ENCODE results near the gene DCAF8.

Gene DCAF8

DNA sequence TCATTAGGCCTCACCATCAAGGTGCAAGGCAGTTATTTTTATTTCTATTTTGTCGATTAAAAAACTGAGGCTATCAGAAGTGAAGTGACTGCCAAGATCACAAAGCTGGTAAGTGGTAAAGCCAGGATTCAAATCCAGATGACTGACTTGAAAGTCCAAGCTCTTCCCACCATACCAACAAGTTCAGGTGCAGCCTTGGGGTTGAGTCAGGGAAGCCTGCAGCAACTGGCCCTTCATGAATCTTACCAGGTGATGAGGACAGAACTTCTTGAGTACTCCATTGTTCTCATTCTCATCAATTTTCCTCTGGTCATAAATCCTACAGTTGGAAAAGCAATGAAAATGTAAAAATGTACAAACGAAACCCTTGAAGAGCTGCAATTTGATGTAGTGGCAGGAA, 37.0 kb downstream of the DCAF8 start:
- Histone ChIP-seq H3K9ac (ENCODE audit: low read depth, low read length) (no peak overlapping the region), H3K4me1 (ENCODE audit: insufficient read depth, low read length) (peaks cover 7% of the 10 kb centered on the region; the same call in 1 of the 2 replicates), H3K9me3 (ENCODE audit: control insufficient read depth, insufficient read depth, low read length) (no peaks in the 10 kb centered on the region), H3K36me3 (ENCODE audit: insufficient read depth, low read length) (peaks cover 42% of the 10 kb centered on the region)

DNA sequence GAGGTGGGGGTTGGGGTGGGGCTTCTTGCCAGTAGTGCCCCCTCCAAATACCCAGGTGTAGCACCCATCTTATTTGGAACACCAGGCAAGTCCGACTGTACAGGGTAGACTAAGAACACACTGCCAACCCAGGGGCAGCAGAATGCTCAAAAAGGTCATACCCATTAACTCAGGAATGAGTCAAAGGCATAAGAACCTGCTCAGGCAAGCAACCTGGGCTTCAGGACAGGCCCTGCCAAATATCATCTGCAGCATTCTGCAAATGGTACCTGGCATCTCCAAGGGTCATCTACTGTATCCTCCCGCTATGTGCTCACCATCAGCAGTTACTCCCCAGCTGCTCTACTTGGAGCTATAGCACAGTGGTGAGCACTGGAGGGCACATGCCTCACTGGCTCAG, 37.7 kb downstream of the DCAF8 start:
- H3K9ac ChIP-seq (ENCODE audit: low read depth, low read length) = no peak overlapping the region
- H3K9me3 ChIP-seq (ENCODE audit: control insufficient read depth, insufficient read depth, low read length) = no peaks in the 10 kb centered on the region
- peaks cover 9% of the 10 kb centered on the region; the same call in 1 of the 2 replicates for H3K4me1 ChIP-seq (ENCODE audit: insufficient read depth, low read length)
- H3K36me3 ChIP-seq (ENCODE audit: insufficient read depth, low read length) = peaks cover 36% of the 10 kb centered on the region

DNA sequence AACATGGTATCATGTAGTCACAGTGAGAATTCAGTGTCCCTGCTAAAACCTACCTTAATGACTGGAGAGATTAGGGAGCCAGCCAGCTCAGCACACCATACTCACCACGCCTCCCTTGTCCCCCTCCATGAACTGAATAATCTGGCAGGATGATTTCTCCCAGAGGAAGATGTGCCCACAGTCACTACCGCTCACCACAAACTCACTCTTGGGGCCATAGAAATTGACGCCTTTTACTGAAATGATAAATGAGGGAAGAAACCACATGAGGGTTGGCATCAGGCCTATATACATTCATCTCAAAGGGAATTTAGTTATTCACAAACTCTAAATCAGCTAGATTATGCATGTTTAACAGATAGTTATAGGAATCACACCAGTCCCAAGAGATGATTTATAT, 39.8 kb downstream of the DCAF8 start:
- no peak overlapping the region for H3K9ac ChIP-seq (ENCODE audit: low read depth, low read length)
- H3K36me3 ChIP-seq (ENCODE audit: insufficient read depth, low read length) = peaks cover 44% of the 10 kb centered on the region
- no peaks in the 10 kb centered on the region for H3K9me3 ChIP-seq (ENCODE audit: control insufficient read depth, insufficient read depth, low read length)
- peaks cover 12% of the 10 kb centered on the region for H3K4me1 ChIP-seq (ENCODE audit: insufficient read depth, low read length)

DNA sequence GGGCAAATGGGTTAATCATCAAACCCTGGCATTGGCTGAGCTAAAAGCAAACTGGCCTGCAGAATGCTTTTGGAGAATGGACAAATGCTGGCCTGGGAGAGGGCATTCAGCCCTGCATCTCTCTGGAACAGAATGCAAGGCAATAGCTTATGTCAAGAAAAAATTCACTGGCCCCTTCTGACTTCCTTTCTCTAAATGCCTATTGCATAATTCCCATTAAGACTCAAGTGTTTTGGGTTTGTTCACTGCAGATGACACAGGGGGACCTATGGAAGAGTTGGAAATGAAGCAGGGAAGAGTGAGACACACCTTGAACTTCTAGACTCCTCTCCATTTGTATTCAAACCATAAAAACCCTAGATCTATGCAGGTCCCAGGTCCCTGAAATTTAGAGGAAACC, 41.3 kb downstream of the DCAF8 start:
- Histone ChIP-seq H3K9ac (ENCODE audit: low read depth, low read length) (no peak overlapping the region), H3K36me3 (ENCODE audit: insufficient read depth, low read length) (peaks cover 37% of the 10 kb centered on the region), H3K9me3 (ENCODE audit: control insufficient read depth, insufficient read depth, low read length) (no peaks in the 10 kb centered on the region), H3K4me1 (ENCODE audit: insufficient read depth, low read length) (peaks cover 12% of the 10 kb centered on the region)

DNA sequence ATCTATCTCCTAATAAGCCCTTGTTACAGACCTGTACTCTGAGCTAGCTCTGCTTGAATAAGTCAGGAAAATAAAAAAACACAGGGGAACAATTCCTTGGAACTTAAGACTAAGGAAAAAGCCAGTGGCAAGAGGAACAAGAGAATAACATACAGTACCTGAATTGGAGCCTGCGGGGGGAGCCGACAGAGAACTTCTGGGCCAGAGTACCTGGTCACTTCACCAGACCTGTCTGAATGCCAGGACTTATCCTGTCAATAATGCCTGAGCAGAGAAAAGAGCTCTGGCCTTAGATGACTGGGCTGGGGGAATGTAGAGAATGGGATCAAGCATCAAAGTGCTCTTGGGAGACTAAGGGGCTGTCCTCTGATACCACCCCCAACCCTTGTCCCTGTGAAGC, 42.0 kb downstream of the DCAF8 start:
- H3K36me3 ChIP-seq (ENCODE audit: insufficient read depth, low read length) = peaks cover 37% of the 10 kb centered on the region
- no peak overlapping the region for H3K9ac ChIP-seq (ENCODE audit: low read depth, low read length)
- peaks cover 12% of the 10 kb centered on the region for H3K4me1 ChIP-seq (ENCODE audit: insufficient read depth, low read length)
- no peaks in the 10 kb centered on the region for H3K9me3 ChIP-seq (ENCODE audit: control insufficient read depth, insufficient read depth, low read length)

DNA sequence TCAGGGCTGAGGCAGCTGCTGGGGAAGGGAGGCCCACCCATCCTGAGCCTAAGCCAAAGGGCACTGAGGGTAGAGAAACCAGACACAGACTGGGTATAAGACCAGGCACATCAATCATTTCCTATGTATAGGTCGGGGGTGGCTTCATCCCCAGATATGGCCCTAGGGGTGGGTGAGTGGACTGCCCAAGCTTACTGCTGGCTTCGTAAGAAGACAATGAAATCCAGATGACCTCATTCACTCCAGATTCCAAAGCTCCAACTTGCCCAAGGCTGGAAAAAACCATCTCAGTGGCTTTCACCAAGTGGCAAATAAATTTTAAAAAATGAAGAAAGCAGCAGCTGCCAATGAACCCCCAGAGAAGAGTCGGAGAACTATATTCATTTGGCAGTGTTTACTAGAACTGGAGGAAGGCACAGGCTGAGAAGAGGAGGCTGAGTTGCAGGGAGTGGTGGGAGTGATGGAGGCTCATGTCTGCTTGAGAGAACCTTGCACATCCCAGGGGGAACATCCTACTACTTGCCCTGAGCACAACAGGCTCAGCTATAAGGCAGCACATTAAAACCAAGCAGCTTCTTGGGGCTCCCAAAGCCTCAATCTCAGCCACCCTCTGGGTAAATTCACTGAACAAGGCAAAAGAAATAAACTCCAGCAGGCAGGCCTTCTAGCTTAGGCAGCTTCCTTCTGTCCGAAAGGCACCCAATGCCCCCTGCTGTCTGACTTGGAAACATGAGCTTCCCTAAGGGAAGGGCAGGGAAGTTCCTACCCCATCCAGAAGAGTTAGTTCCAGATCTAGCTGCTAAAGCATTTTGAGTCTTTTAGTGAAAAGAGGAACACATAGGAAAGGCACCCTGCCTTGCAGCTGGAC, 43.1 kb downstream of the DCAF8 start:
- Histone ChIP-seq H3K4me1 (ENCODE audit: insufficient read depth, low read length) (peaks cover 12% of the 10 kb centered on the region), H3K36me3 (ENCODE audit: insufficient read depth, low read length) (peaks cover 32% of the 10 kb centered on the region), H3K9ac (ENCODE audit: low read depth, low read length) (no peak overlapping the region), H3K9me3 (ENCODE audit: control insufficient read depth, insufficient read depth, low read length) (no peaks in the 10 kb centered on the region)

DNA sequence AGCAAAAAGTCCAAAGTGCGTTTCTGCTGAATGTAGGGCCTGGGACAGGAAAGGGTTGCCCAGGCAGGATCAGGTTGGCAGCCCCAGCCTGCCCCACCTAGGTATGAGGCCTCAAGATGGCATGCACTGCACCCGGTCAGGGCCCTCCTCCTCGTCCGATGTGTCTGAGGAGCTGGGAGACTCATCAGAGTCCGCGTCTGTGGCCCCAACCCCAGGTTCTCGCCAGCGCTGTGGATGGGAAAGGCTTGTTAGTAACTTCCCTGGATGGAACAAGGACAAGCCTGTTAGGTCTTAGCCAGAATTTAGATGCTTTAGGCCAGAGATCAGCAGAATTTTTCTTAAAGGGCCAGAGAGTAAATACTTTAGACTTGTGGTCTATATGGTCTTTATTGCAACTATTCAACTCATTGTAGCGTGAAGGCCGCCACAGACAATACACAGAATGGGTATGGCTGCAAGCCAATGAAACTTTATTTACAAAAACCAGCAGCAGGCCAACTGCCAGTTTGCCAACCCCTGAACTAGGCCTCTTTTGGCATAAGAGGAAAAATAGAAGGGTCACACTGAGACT, 44.8 kb downstream of the DCAF8 start:
- Histone ChIP-seq H3K9me3 (ENCODE audit: control insufficient read depth, insufficient read depth, low read length) (no peaks in the 10 kb centered on the region), H3K4me1 (ENCODE audit: insufficient read depth, low read length) (peaks cover 12% of the 10 kb centered on the region), H3K9ac (ENCODE audit: low read depth, low read length) (no peak overlapping the region), H3K36me3 (ENCODE audit: insufficient read depth, low read length) (peaks cover 41% of the 10 kb centered on the region)

DNA sequence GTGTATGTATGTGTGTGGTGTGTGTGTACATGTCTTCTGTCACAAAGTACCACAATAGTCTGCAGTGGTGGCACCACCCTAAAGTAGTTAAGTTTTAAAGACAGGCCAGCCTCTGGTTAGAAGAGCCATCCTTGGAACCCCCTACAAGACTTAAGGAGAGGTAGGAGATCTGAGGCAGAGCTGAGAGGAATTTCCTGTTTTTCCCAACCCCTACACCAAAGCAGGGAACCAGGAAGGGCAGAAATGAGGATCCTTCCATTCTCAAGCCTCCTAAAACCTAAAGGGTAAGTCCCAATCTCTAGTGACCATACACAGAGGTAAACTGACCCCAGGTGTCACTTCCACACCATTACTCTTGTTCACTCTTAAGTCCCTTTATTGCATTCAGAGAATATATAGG, 46.0 kb downstream of the DCAF8 start:
- peaks cover 14% of the 10 kb centered on the region for H3K4me1 ChIP-seq (ENCODE audit: insufficient read depth, low read length)
- H3K36me3 ChIP-seq (ENCODE audit: insufficient read depth, low read length) = peaks cover 46% of the 10 kb centered on the region
- H3K9me3 ChIP-seq (ENCODE audit: control insufficient read depth, insufficient read depth, low read length) = no peaks in the 10 kb centered on the region
- no peak overlapping the region for H3K9ac ChIP-seq (ENCODE audit: low read depth, low read length)

DNA sequence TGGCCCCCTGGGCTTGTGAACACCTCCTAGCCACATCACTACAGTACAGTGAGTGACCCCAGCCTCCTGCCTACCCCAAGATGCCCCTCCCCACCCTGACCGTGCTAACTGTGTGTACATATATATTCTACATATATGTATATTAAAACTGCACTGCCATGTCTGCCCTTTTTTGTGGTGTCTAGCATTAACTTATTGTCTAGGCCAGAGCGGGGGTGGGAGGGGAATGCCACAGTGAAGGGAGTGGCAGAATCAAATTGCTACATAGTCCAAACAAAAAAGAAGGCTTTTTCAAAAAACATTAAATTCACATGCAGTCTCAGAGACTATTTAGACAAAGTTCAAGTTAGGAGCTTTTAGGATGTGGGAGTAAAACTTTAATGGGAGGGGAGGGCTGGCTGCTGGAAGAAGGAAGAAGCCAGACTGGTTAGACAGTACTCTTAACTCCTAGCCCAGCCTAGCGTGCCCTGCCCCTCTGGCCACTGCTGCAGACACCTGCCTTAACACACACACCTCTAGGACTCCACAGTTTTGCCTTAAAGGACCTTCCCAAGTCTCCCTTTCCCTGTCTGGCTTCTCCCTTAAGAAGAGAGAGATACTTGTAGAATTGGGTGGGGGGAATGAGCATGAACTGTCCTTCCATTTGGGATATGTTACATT, 47.7 kb downstream of the DCAF8 start:
- peaks cover 19% of the 10 kb centered on the region for H3K4me1 ChIP-seq (ENCODE audit: insufficient read depth, low read length)
- peaks cover 47% of the 10 kb centered on the region for H3K36me3 ChIP-seq (ENCODE audit: insufficient read depth, low read length)
- H3K9me3 ChIP-seq (ENCODE audit: control insufficient read depth, insufficient read depth, low read length) = no peaks in the 10 kb centered on the region
- no peak overlapping the region for H3K9ac ChIP-seq (ENCODE audit: low read depth, low read length)

DNA sequence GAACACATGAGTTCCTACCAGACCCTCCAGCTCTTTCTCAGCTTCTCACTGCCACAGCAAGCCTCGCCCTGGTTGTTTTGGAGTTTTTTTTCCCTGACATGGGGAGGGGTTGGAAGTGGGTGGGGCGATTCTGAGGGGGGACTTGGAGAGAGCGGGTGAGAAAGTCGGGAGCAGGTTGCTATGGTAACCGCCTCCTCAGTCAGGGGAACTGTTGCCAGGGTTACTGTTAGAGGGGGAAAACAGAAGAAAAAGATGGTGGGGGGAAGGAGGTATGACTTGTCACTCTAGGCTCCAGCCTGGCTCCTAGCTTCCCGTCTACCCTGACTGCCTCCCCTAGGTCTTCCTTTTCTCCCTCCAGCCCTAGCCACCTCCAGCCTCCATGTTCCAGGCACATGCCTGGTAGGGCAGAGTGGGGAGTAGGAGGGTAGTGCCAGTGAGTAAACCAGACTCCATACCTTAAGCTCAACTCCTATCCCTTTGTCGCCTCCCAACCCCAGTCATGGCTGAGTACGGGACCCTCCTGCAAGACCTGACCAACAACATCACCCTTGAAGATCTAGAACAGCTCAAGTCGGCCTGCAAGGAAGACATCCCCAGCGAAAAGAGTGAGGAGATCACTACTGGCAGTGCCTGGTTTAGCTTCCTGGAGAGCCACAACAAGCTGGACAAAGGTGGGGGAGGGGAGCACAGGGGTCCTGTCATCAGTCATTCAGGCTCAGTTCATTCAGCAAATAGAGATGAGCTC, 51.1 kb downstream of the DCAF8 start:
- H3K9me3 ChIP-seq (ENCODE audit: control insufficient read depth, insufficient read depth, low read length) = no peaks in the 10 kb centered on the region
- H3K36me3 ChIP-seq (ENCODE audit: insufficient read depth, low read length) = peaks cover 39% of the 10 kb centered on the region
- no peak overlapping the region for H3K9ac ChIP-seq (ENCODE audit: low read depth, low read length)
- peaks cover 46% of the 10 kb centered on the region for H3K4me1 ChIP-seq (ENCODE audit: insufficient read depth, low read length)

DNA sequence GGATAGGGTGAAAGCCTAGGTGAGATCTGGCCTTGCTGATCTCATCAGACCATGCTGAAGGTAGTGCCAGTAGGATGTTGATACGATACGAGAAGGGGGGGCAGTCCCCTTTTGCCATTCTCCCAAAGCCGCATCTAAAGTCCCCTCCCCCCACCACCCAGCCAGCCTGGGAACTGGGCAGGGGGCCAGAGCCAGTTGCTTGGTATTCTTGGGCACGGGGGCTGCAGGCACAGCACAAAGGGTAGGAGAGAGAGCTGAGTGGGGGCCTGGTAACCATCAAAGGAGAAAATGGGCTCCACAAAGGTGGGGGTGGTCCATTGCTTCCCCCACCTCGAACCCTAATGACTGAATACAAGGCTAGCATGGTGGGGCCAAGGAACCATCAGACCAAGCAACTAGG, 51.8 kb downstream of the DCAF8 start:
- peaks cover 37% of the 10 kb centered on the region for H3K36me3 ChIP-seq (ENCODE audit: insufficient read depth, low read length)

DNA sequence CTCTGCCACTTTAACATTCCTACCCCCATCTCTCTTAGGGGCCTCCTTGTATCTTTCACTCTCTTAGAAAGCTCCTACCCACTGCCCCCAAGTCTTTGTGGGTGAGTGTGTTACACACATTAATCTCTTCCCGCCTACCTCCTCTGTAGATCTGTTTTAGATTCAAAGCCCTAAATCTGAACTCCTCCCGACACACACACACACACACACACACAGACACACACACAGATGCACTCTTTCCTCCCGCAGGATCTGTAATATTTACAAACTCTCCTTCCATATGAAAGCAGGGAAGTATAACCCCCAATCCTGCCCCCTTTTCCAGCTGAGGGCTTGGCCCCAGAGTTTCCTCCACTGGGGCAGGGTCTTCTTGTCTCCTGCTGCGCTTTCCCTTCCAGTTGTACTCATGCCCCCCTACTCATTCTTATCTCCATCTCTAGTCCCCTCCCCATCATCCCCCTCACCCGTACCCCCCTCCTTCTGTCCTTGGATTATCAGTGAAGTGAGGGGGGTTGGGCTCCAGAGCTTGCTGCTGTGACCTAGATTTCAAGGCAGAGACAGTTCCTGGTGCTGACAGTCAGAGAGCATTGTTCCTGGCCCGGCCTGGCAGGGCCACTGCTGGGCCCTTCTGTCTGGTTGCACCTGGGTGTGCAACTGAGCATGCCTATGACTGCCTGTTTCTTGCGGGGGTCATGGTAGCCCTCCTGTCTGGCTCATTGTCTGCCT, 52.9 kb downstream of the DCAF8 start:
- H3K9ac ChIP-seq (ENCODE audit: low read depth, low read length) = no peak overlapping the region
- peaks cover 52% of the 10 kb centered on the region for H3K4me1 ChIP-seq (ENCODE audit: insufficient read depth, low read length)
- peaks cover 31% of the 10 kb centered on the region for H3K36me3 ChIP-seq (ENCODE audit: insufficient read depth, low read length)
- H3K9me3 ChIP-seq (ENCODE audit: control insufficient read depth, insufficient read depth, low read length) = no peaks in the 10 kb centered on the region

More for the DNA sequence above, 51.8 kb downstream of the DCAF8 start:
- Histone ChIP-seq H3K9ac (ENCODE audit: low read depth, low read length) (no peak overlapping the region), H3K4me1 (ENCODE audit: insufficient read depth, low read length) (peaks cover 46% of the 10 kb centered on the region), H3K9me3 (ENCODE audit: control insufficient read depth, insufficient read depth, low read length) (no peaks in the 10 kb centered on the region)

DNA sequence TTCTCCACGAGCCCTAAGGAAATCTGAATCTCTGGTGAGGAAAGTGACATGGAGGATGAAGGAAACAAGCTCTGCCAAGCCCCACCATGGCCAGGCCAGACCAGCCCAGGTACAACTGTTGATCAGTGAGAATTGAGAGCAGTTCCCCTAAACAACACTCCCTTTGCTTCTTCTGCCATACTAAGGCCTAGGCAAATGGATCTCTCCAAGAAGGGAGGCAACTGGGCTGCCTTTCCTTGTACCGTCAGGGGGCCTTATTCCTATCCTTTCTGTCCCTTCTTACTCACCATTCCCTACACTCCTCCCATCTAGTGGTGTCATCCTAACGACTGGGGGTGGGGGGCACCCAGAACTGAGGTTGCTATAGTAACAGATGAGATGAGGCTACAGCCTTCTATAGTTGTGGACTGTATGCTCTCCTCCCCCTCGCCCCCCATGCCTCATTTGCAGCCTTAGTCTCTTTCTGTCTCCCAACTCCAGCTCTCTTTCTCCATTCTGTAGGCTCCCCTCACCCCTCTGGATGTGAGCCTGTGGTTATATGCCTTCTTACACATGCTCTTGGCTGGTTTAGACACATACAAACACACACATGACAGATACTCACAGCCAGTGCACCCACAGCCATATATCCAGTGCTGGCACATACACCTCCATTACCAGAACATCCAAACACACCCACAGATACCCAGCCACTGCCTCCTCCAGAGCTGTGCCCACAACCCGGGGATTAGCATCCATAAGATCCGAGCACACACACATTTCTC, 53.6 kb downstream of the DCAF8 start:
- Histone ChIP-seq H3K4me1 (ENCODE audit: insufficient read depth, low read length) (peaks cover 58% of the 10 kb centered on the region), H3K36me3 (ENCODE audit: insufficient read depth, low read length) (peaks cover 25% of the 10 kb centered on the region), H3K9me3 (ENCODE audit: control insufficient read depth, insufficient read depth, low read length) (no peaks in the 10 kb centered on the region)

More for the DNA sequence above, 53.6 kb downstream of the DCAF8 start:
- H3K9ac ChIP-seq (ENCODE audit: low read depth, low read length) = no peak overlapping the region
